H1 (cell line): ENCODE measurements around the gene ZNF639. TPM values are rescaled to one million over a fixed set of nuclear protein-coding genes. Genes with fewer than 3 reads are reported as not detected.

Experiments
- CTCF ChIA-PET: fragments of 300-600 bp; sonication (Branson Sonifier 250); formaldehyde crosslinking; loops from one replicate; lab custom pipeline; 2021; ENCODE audit not compliant: partially characterized antibody; lab: Charles Lee
- POLR2A ChIA-PET: fragments of 300-600 bp; sonication (Branson Sonifier 250); formaldehyde crosslinking; loops from one replicate; lab custom pipeline; 2021; ENCODE audit warnings: inconsistent platforms; ENCODE audit not compliant: partially characterized antibody; lab: Charles Lee
- DNase-seq, 2 experiments: peaks; one replicate each; pipeline versions ENCODE4 v3.0.0 to v3.0.0-alpha.2; 2010 to 2022; ENCODE audit warnings: low spot score in 2 of 2, low read depth in 1 of 2, mixed read lengths in 1 of 2
- FAIRE-seq: peaks from 2 replicates; lab custom pipeline; 2011; peaks lifted over from hg19 to GRCh38; lab: Jason Lieb, UNC
- H2AFZ ChIP-seq: 2 replicates; pipeline ENCODE4 v1.8.1; 2012; ENCODE audit warnings: low read length, inconsistent platforms
- H2AK5ac ChIP-seq: 2 replicates; pipeline ENCODE4 v1.6.1; 2013; ENCODE audit warnings: low read depth, low read length
- H2BK120ac ChIP-seq: replicated peaks from 2 replicates; pipeline ENCODE3; 2013; ENCODE audit warnings: low read depth, low read length, inconsistent platforms
- H2BK12ac ChIP-seq: 2 replicates; pipeline ENCODE4 v1.6.1; 2013; ENCODE audit warnings: low read depth, low read length
- H2BK15ac ChIP-seq: 2 replicates; pipeline ENCODE4 v1.6.1; 2013; ENCODE audit warnings: low read length
- H2BK20ac ChIP-seq: 2 replicates; pipeline ENCODE4 v1.6.1; 2013; ENCODE audit warnings: low read length
- H2BK5ac ChIP-seq: 2 replicates; pipeline ENCODE4 v1.6.1; 2013; ENCODE audit warnings: low read depth, low read length
- H3K14ac ChIP-seq: 2 replicates; pipeline ENCODE4 v1.6.1; 2013; ENCODE audit warnings: inconsistent platforms; ENCODE audit not compliant: insufficient read length
- H3K18ac ChIP-seq: 2 replicates; pipeline ENCODE4 v1.6.1; 2013; ENCODE audit warnings: low read length; ENCODE audit errors: extremely low read depth
- H3K23ac ChIP-seq: 2 replicates; pipeline ENCODE4 v1.6.1; 2013; ENCODE audit warnings: inconsistent platforms; ENCODE audit not compliant: insufficient read length
- H3K23me2 ChIP-seq: 2 replicates; pipeline ENCODE4 v1.6.1; 2013; ENCODE audit warnings: low read depth, low read length
- H3K27ac ChIP-seq: 2 replicates; pipeline ENCODE4 v1.6.1; 2011; ENCODE audit warnings: low read depth, low read length, inconsistent platforms
- H3K27me3 ChIP-seq, 4 experiments: replicated peaks in 1 of 4; 1 replicate in 1 of 4; 2 replicates in 3 of 4; pipeline versions ENCODE4 v1.6.1 to v1.8.1; 2011 to 2013; ENCODE audit warnings: low read length in 3 of 4, mild to moderate bottlenecking in 3 of 4, inconsistent platforms in 2 of 4, mixed read lengths in 2 of 4, moderate library complexity in 1 of 4; ENCODE audit not compliant: control insufficient read depth in 3 of 4, insufficient read depth in 3 of 4; ENCODE audit errors: extremely low read depth in 1 of 4
- H3K36me3 ChIP-seq, 4 experiments: 2 replicates each; pipeline versions ENCODE4 v1.6.1 to v1.8.1; 2011 to 2013; ENCODE audit warnings: mild to moderate bottlenecking in 4 of 4, low read length in 3 of 4, moderate library complexity in 2 of 4, control low read depth in 1 of 4, inconsistent platforms in 1 of 4; ENCODE audit not compliant: insufficient read depth in 4 of 4, control insufficient read depth in 2 of 4
- H3K4ac ChIP-seq: replicated peaks from 2 replicates; pipeline ENCODE3; 2013; ENCODE audit warnings: low read length, low read depth, mixed read lengths, inconsistent platforms; ENCODE audit not compliant: insufficient read length
- H3K4me1 ChIP-seq, 4 experiments: replicated peaks in 1 of 4; 1 replicate in 1 of 4; 2 replicates in 3 of 4; pipeline versions ENCODE4 v1.6.1 to v1.8.1; 2011 to 2013; ENCODE audit warnings: low read length in 3 of 4, inconsistent platforms in 2 of 4, mixed read lengths in 1 of 4; ENCODE audit not compliant: insufficient read depth in 4 of 4, control insufficient read depth in 3 of 4
- H3K4me2 ChIP-seq, 2 experiments: 2 replicates each; pipeline versions ENCODE4 v1.6.1 to v1.8.1; 2011 to 2013; ENCODE audit warnings: low read depth in 2 of 2, low read length in 2 of 2, control low read depth in 1 of 2, inconsistent platforms in 1 of 2, mild to moderate bottlenecking in 1 of 2; ENCODE audit not compliant: insufficient read depth in 1 of 2
- H3K4me3 ChIP-seq, 4 experiments: fragments of 200-600, 300-600 bp in 1 of 4; sonication (generic), shearing (Covaris generic), sonication (Bioruptor Twin) in 1 of 4; 2 replicates each; pipeline versions ENCODE4 v1.5.1 to v1.8.1; 2011 to 2016; ENCODE audit warnings: low read length in 4 of 4, low read depth in 3 of 4, control low read depth in 2 of 4, inconsistent platforms in 2 of 4, mild to moderate bottlenecking in 2 of 4, mixed read lengths in 1 of 4, moderate library complexity in 1 of 4; ENCODE audit not compliant: insufficient read depth in 2 of 4; ENCODE audit errors: extremely low read depth in 1 of 4
- H3K56ac ChIP-seq: replicated peaks from 2 replicates; pipeline ENCODE3; 2013; ENCODE audit warnings: low read depth, mild to moderate bottlenecking, mixed read lengths, low read length, inconsistent platforms; ENCODE audit not compliant: insufficient read length
- H3K79me1 ChIP-seq: 2 replicates; pipeline ENCODE4 v1.6.1; 2013; ENCODE audit warnings: low read depth, low read length, control low read depth
- H3K79me2 ChIP-seq, 2 experiments: 2 replicates each; pipeline versions ENCODE4 v1.6.1 to v1.8.1; 2012 to 2013; ENCODE audit warnings: low read length in 2 of 2, mild to moderate bottlenecking in 2 of 2, inconsistent platforms in 1 of 2; ENCODE audit not compliant: insufficient read depth in 2 of 2, control insufficient read depth in 1 of 2
- H3K9ac ChIP-seq, 4 experiments: replicated peaks in 1 of 4; 1 replicate in 1 of 4; 2 replicates in 3 of 4; pipeline versions ENCODE4 v1.6.1 to v1.8.1; 2011 to 2013; ENCODE audit warnings: low read depth in 3 of 4, low read length in 3 of 4, control low read depth in 2 of 4, mild to moderate bottlenecking in 2 of 4, moderate library complexity in 2 of 4, inconsistent platforms in 1 of 4; ENCODE audit errors: extremely low read depth in 1 of 4
- H3K9me3 ChIP-seq, 2 experiments: 2 replicates each; pipeline versions ENCODE4 v1.6.1 to v1.8.1; 2012 to 2013; ENCODE audit warnings: mild to moderate bottlenecking in 2 of 2, moderate library complexity in 2 of 2, control low read depth in 1 of 2, inconsistent platforms in 1 of 2, low read depth in 1 of 2, low read length in 1 of 2, mixed read lengths in 1 of 2; ENCODE audit not compliant: insufficient read depth in 2 of 2
- H4K20me1 ChIP-seq, 2 experiments: replicated peaks in 1 of 2; 2 replicates each; pipeline versions ENCODE3 to v1.8.1; 2011 to 2013; ENCODE audit warnings: inconsistent platforms in 2 of 2, low read length in 2 of 2, mild to moderate bottlenecking in 1 of 2; ENCODE audit not compliant: insufficient read depth in 2 of 2, control insufficient read depth in 1 of 2
- H4K5ac ChIP-seq: 2 replicates; pipeline ENCODE4 v1.6.1; 2013; ENCODE audit warnings: low read length, low read depth, mixed read lengths, inconsistent platforms; ENCODE audit not compliant: insufficient read length
- H4K8ac ChIP-seq: 2 replicates; pipeline ENCODE4 v1.8.0; 2013; ENCODE audit warnings: mild to moderate bottlenecking, moderate library complexity, low read length, inconsistent platforms; ENCODE audit not compliant: insufficient read depth; ENCODE audit errors: extremely low read depth
- H4K91ac ChIP-seq: replicated peaks from 2 replicates; pipeline ENCODE3; 2013; ENCODE audit warnings: low read length, mixed read lengths, inconsistent platforms; ENCODE audit not compliant: insufficient read length
- BACH1 ChIP-seq: IDR thresholded peaks from 2 replicates; pipeline ENCODE4 v1.6.1; 2012; ENCODE audit warnings: low read length, improper control_type of control experiment
- BCL11A ChIP-seq, 2 experiments: IDR thresholded peaks; one replicate each; pipeline ENCODE4 v1.6.1; 2011; ENCODE audit warnings: low read depth in 2 of 2, low read length in 2 of 2, mild to moderate bottlenecking in 2 of 2
- CHD1 ChIP-seq: IDR thresholded peaks from 2 replicates; pipeline ENCODE4 v1.6.1; 2012; ENCODE audit warnings: low read depth, low read length, improper control_type of control experiment
- GTF2F1 ChIP-seq: IDR thresholded peaks from 2 replicates; pipeline ENCODE4 v1.6.1; 2012; ENCODE audit warnings: low read depth, low read length, improper control_type of control experiment, borderline replicate concordance
- HDAC2 ChIP-seq, 2 experiments: fragments of 300-600 bp in 1 of 2; sonication (generic) in 1 of 2; IDR thresholded peaks; 2 replicates each; pipeline ENCODE4 v1.6.1; 2011 to 2012; ENCODE audit warnings: low read depth in 2 of 2, low read length in 2 of 2, mild to moderate bottlenecking in 2 of 2, moderate library complexity in 2 of 2, borderline replicate concordance in 1 of 2, inconsistent platforms in 1 of 2
- JUND ChIP-seq: IDR thresholded peaks from 2 replicates; pipeline ENCODE4 v1.6.1; 2011; ENCODE audit warnings: mild to moderate bottlenecking, improper control_type of control experiment, low read length
- NRF1 ChIP-seq: IDR thresholded peaks from 2 replicates; pipeline ENCODE4 v1.6.1; 2011; ENCODE audit warnings: mild to moderate bottlenecking, low read depth, low read length, improper control_type of control experiment
- PHF8 ChIP-seq: fragments of 200-600 bp; sonication (generic); conservative IDR thresholded peaks from 2 replicates; pipeline ENCODE4 v1.7.1; 2012; ENCODE audit warnings: low read depth, mild to moderate bottlenecking, inconsistent platforms, low read length, moderate library complexity
- POLR2A ChIP-seq, 2 experiments: IDR thresholded peaks; 1 replicate in 1 of 2; 2 replicates in 1 of 2; pipeline ENCODE4 v1.6.1; 2011; ENCODE audit warnings: low read depth in 2 of 2, low read length in 2 of 2, mild to moderate bottlenecking in 2 of 2; ENCODE audit errors: control extremely low read depth in 1 of 2
- POLR2AphosphoS5 ChIP-seq: IDR thresholded peaks from 2 replicates; pipeline ENCODE4 v1.6.1; 2011; ENCODE audit warnings: low read depth, low read length
- RXRA ChIP-seq: IDR thresholded peaks from 2 replicates; pipeline ENCODE4 v1.6.1; 2011; ENCODE audit warnings: low read depth, mild to moderate bottlenecking, low read length, moderate library complexity; ENCODE audit not compliant: insufficient read depth
- SP2 ChIP-seq: IDR thresholded peaks from 2 replicates; pipeline ENCODE4 v1.6.1; 2012; ENCODE audit warnings: mild to moderate bottlenecking, low read length, inconsistent platforms
- TAF1 ChIP-seq: IDR thresholded peaks from 2 replicates; pipeline ENCODE4 v1.6.1; 2011; ENCODE audit warnings: mild to moderate bottlenecking, low read depth, low read length
- ZNF274 ChIP-seq: IDR thresholded peaks from 2 replicates; pipeline ENCODE4 v1.7.0; 2012; ENCODE audit warnings: low read length, borderline replicate concordance; ENCODE audit errors: extremely low read depth
- WGBS, 2 experiments: shearing (Covaris generic) in 1 of 2; methylation state at CpG; one replicate each; pipeline versions ENCODE4 v1.1.6 to v1.1.7; 2013 to 2015; ENCODE audit warnings: low lambda C conversion rate in 2 of 2, mixed read lengths in 2 of 2, inconsistent platforms in 1 of 2, low coverage in 1 of 2, missing lambda C conversion rate in 1 of 2; ENCODE audit not compliant: insufficient replicate concordance in 2 of 2, insufficient coverage in 1 of 2, insufficient read length in 1 of 2; ENCODE audit errors: extremely low coverage in 1 of 2, missing lambda C conversion rate in 1 of 2; 5-methylcytosine and 5-hydroxymethylcytosine counted together
- polyA plus RNA-seq, 7 experiments: library from polyadenylated mRNA; depleted of rRNA in 3 of 7; stranded (reverse) in 5 of 7; unstranded in 2 of 7; fragments of >200 nt in 5 of 7; fragments of 200-250 nt in 2 of 7; gene quantifications; 1 replicate in 5 of 7; 2 replicates in 1 of 7; 4 replicates in 1 of 7; pipeline versions ENCODE4 v1.2.1 to v1.2.3, GENCODE V29; 2011 to 2013; ENCODE audit warnings: missing spikeins in 2 of 7, mixed read lengths in 2 of 7
- total RNA-seq: library from RNA; stranded (reverse); fragmentation: NEBNext Ultra II Directional; extraction: Animal tissue kit (Norgen Biotek cat#: 25700); gene quantifications from 2 replicates; pipeline ENCODE4 v1.2.1, GENCODE V29; 2021

ZNF639 gene
- total and polyA plus RNA-seq, 2 of the 8 experiments (the other 6 are each of a cell fraction or from before 2014, with no cell fraction given): 9.1 to 41.4 TPM

DNA sequence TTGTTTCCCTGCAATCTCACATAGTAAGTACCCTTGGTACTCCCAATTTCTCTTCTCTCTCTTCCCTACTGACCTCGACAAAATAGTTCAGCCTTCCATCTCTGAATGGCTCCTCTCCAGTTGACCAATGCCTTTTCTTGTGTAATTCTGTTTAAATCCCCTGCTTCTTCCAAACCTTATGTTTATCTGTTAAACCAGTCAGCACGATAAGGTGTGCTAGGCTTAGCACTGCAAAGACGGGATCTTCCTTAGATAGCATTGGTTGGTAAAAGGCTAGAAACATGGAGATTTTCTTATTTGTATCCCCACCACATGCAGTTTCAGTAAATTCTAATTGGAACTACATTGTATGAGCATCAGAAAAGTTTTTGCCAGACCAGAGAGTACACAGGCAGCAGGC lies 46.1 kb upstream of the ZNF639 start:
- no peak overlapping the region for H2BK12ac ChIP-seq
- WGBS, 2 experiments: 95% methylated on average over 3 of the region's 3 CpGs; no CpG with 5 or more reads in 1 of the 2 experiments

More for the DNA sequence above, 46.1 kb upstream of the ZNF639 start:
- H3K27me3 ChIP-seq: no peaks in the 10 kb centered on the region
- no peak overlapping the region for H3K4me2 ChIP-seq
- FAIRE-seq (no peak), DNase-seq (no peak)
- H3K27ac ChIP-seq: no peak overlapping the region
- no peak overlapping the region for H3K9ac ChIP-seq
- no peak for TF ChIP-seq HDAC2 (IDR thresholded peaks at IDR 0.05; ENCODE audit: borderline replicate concordance in 1 of 2, low read depth in 2 of 2, low read length in 2 of 2)
- no peak for TF ChIP-seq TAF1
- no peak for TF ChIP-seq PHF8
- no peak for TF ChIP-seq SP2
- no peak for TF ChIP-seq POLR2A (IDR thresholded peaks at IDR 0.05; ENCODE audit: control extremely low read depth in 1 of 2, low read depth in 2 of 2, low read length in 2 of 2)
- TF ChIP-seq ZNF274: no peak
- TF ChIP-seq BCL11A (IDR thresholded peaks at IDR 0.05; ENCODE audit: low read depth in 2 of 2, low read length in 2 of 2): no peak
- TF ChIP-seq BACH1: no peak
- TF ChIP-seq POLR2AphosphoS5: no peak
- no peak for TF ChIP-seq GTF2F1
- no peak for TF ChIP-seq CHD1
- no peak for TF ChIP-seq JUND
- no peak for TF ChIP-seq NRF1
- no peak for TF ChIP-seq RXRA
- H2BK120ac ChIP-seq: no peak overlapping the region
- no peaks in the 10 kb centered on the region for H3K9me3 ChIP-seq
- H2BK20ac ChIP-seq: no peak overlapping the region
- H3K23ac ChIP-seq: no peak overlapping the region
- H4K20me1 ChIP-seq: no peaks in the 10 kb centered on the region
- no peak overlapping the region for H4K91ac ChIP-seq
- H3K4ac ChIP-seq: no peak overlapping the region
- ChIA-PET POLR2A (no interaction called here), CTCF (interaction anchor here (0.6 to 1.2 kb wide), 2 partner anchors 9 to 45 kb away, joined by 3 to 5 read pairs; no protein-coding TSS in a partner anchor)
- H2AK5ac ChIP-seq: no peak overlapping the region
- no peaks in the 10 kb centered on the region for H3K23me2 ChIP-seq
- no peak overlapping the region for H3K4me3 ChIP-seq
- H3K79me1 ChIP-seq: no peaks in the 10 kb centered on the region
- H2BK5ac ChIP-seq: no peak overlapping the region
- H2BK15ac ChIP-seq: no peak overlapping the region
- no peak overlapping the region for H3K18ac ChIP-seq
- H3K36me3 ChIP-seq: no peaks in the 10 kb centered on the region
- H3K4me1 ChIP-seq: peaks cover 0 to 4% (median 0%) of the 10 kb centered on the region in 4 experiments; a peak in 1 of 7 replicates
- no peak overlapping the region for H4K5ac ChIP-seq
- no peak overlapping the region for H3K56ac ChIP-seq
- no peak overlapping the region for H4K8ac ChIP-seq
- H3K14ac ChIP-seq: no peak overlapping the region
- H2AFZ ChIP-seq: no peak overlapping the region
- H3K79me2 ChIP-seq: no peaks in the 10 kb centered on the region
